ENCODE measurements around the gene CHKA.
A peak's percentile ranks its signal among the peaks of the same experiment; 100 is the strongest.

Gene CHKA

DNA sequence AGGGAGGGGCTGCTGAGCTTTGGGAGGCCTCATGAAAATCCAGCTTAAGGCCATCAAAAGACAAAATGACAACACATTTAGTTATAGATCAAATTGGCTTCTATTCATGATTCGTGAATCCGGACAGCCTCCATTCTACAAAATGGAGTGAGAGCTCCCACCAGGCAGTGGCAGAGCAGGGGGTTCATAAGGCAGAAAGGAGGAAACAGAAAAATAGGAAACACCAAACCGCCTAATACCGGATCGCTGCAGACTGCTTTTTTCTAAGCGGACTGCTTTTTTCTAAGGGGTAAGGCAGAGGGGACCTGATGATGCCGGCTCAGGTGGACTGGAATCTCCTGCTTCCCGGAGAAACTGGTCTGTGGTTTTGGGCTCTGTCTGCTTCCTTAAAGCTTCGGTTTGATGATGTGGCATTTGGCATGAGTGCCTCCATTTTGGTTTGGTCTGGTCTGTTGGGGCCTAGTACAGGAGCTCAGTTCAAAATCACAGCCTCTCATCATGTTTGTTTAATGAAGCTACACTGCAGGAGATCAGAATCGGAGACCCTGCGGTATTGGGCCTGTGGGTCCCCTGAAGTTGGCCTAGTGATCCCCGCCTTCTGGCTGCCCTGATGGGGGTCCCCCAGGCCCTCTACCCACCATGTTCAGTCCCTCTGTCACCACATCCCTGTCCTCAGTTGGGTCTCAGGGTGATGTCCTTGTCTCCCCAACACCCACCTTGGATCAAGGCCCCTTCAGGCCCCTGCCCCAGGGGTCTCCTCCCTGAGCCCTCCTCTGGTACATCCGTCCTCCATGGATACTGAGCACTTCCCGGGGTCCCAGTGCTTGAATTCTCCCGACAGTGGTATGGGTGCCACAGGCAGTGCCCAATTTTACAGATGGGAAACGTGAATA is 109.9 kb downstream of the CHKA start:
- CTCF ChIA-PET: interaction anchor here (1.3 kb wide), 1 partner anchor 198 kb away, joined by 5 read pairs; no protein-coding TSS in a partner anchor
- Mint-ChIP-seq H3K36me3 (no peaks in the 10 kb centered on the region), H3K4me3 (no peak overlapping the region), H3K27me3 (peaks cover 18% of the 10 kb centered on the region), H3K4me1 (peaks cover 14% of the 10 kb centered on the region), H3K9me3 (no peaks in the 10 kb centered on the region), H3K27ac (no peak overlapping the region)
- no peak for DNase-seq

DNA sequence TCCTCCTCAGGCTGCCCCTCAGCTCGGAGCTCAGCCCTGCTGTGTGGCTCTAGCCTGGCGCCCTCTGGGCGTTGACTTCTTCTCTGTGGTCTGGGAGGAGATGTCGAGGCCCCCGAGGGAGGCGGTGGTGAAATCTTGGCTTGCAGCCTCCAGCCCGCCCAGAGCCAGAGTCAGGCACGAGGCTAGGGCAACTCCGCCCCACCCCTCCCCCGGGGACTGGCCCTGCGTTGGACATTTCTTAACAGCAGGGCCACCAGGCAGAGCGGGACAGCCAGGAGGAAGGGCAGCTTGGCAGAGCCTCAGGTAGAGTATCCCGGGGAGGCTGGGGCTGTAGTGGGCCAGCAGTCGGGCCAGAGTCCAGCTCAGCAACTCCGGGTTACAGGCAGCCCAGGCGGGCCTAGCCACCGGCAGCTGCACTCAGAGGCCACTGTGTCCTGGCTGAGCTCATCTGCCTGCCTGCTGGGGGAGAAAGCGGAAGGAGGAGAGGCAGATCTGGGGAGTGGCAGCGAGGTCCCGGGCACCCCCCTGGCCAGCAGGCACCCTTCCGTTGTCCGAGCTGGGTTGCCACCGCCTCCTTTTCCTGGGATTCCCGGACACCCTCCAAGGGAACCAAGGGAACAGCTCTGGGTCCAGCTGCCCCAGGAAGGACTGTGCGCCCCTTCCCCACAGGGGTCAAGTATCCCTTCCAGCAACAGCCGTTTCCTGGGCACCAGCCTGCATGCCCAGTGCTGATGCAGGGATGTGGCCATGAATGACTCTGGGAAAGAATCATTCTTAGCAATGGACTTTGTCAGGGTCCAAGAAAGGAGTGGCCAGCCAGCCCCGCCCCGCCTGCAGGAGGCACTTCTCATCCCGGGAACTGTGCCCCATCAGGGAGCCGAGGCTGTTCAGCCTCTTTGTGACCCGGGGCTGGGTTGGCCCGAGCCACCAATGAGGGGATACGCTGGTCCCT is 110.8 kb downstream of the CHKA start, which contains the start of gene ALDH3B1:
TSS of gene ALDH3B1 (plus strand) at position 238 of the 952 bp plus-strand sequence. CDS start 4,971 bp downstream, outside the sequence.
- Mint-ChIP-seq H3K27ac (no peak within 1 kb of the TSS), H3K36me3 (no peaks in the 10 kb centered on the region), H3K9me3 (no peaks in the 10 kb centered on the region), H3K27me3 (peaks cover 18% of the 10 kb centered on the region), H3K4me3 (no peak within 1 kb of the TSS), H3K4me1 (peaks cover 14% of the 10 kb centered on the region)
- CTCF ChIA-PET: interaction anchor here (1.1 to 2.0 kb wide), 4 partner anchors 20 to 199 kb away, joined by 3 to 5 read pairs (median 4); partner anchors contain the start of gene NDUFS8
- DNase-seq: no peak

DNA sequence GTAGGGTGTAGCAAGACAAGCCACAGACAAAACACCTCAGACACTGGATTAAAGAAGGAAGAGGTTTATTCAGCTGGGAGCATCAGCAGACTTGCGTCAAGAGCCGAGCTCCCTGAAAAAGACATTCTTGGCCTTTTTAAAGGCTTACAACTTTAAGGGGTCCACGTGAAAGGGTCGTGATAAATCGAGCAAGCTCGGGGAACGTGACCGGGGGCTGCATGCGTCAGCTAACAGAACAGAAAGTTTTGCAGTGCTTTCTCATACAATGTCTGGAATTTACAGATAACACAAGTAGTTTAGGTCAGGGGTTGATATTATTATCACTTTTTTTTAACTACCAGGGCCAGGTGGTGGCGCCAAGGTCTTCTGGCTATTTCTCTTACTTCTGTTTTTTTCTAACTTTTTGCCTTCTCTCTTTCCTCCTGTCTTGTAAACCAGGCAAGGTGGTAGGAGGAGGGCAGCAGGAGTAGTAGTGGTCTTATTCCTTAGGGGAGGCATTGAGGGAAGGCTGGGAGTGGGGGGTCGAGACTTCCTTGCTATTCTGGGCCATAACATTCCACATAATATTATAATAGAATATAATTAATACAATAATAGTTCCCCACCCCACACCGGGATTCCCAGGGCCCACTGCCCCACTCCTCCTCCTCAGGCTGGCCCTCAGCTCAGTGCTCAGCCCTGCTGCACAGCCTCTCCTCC is 111.6 kb downstream of the CHKA start:
- Mint-ChIP-seq H3K4me1 (peaks cover 20% of the 10 kb centered on the region), H3K27me3 (peaks cover 24% of the 10 kb centered on the region), H3K36me3 (no peaks in the 10 kb centered on the region), H3K9me3 (no peaks in the 10 kb centered on the region), H3K4me3 (no peak overlapping the region), H3K27ac (no peak overlapping the region)
- DNase-seq: peak; percentile 41
- CTCF ChIA-PET: interaction anchor here (0.6 to 2.0 kb wide), 5 partner anchors 21 to 200 kb away, joined by 3 to 5 read pairs (median 4); partner anchors contain the start of gene NDUFS8

DNA sequence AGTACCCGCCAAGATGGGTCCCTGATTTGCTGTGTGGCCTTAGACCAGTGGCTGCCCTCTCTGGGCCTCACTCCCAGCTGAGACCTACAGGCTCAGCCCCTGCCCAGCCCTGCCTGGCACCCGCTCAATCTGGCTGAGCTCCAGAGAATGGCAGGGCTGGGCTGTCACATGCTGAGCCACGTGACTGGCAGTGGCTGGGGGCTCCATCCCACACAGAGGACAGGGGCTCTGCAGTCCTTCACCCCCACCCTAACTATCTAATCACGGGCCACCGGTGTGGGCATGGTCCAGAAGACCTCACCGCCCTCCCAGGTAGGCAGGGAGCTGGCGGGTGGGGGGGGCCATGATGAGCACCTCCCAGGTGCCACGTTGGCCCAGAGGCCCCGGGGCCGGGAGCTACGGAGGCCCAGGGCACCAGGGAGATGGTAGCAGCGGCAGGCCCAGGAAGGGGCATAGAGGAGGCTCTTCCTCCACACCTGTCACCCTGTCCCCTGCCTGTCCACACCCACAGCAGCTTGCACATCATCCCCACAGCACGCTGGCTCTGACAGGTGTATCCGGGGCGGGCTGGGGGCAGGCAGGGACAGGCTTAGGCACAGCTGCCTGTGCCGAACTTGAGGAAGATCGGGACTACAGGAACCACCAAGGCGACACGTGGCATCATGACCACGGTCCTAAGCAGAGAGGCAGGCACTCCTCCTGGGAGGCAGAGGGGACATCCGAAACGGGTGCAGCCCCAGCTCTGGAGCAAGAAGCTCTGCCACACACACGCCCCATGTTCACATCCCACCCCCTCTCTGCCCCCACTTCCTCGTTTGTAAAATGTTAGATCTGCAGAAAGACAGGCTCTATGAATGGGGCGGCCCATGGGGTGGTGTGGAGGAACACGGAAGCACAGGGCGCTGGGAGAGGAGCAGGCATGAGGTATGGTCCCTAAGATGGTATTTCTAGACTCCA is 112.5 kb downstream of the CHKA start:
- no peak for DNase-seq
- peaks cover 25% of the 10 kb centered on the region for H3K4me1 Mint-ChIP-seq
- H3K27me3 Mint-ChIP-seq: peaks cover 24% of the 10 kb centered on the region
- no peaks in the 10 kb centered on the region for H3K36me3 Mint-ChIP-seq
- no peaks in the 10 kb centered on the region for H3K9me3 Mint-ChIP-seq
- CTCF ChIA-PET: interaction anchor here (0.6 to 2.0 kb wide), 4 partner anchors 22 to 200 kb away, joined by 3 to 5 read pairs (median 4); partner anchors contain the start of gene NDUFS8
- no peak overlapping the region for H3K27ac Mint-ChIP-seq
- H3K4me3 Mint-ChIP-seq: no peak overlapping the region

DNA sequence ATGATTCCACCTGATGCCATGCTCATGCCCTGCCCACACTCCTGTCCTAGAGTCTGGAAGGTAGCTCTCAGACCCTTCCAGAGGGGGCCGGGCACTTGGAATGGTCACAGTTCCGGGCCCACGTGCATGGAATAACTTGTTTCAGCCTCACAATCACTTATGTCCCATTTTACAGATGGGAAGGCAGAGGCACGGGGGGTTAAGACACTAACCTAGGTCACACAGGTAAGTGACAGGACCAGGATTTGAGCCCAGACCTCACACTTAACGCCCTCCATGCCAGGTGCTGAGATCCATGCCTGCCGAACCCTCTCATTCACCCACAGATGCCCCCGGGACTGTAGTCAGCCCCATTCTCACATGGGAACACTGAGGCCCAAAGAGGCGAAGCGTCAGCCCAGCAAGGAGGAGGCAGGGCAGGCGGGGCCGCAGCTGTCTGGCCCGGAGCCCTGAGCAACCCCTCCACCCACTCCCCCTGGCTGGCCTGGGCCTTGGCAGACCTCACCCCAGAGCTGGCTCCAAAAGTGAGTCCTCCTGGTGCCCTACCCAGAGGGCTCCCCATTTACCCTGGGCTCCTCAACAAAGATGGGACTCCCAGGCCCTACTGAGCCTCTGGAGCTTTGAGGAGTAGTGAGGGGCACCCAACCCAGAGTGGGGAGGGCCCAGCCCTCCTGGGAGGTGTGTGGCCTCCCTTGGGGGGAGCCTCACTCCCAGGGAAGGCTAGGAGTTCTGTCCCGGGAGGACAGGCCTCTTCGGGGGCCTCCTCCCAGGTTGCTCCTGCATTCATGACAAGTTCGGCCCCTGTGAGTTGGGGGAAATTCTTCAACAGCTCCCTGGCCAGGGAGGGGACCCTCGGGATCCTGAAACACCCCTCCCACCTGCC is 113.4 kb downstream of the CHKA start:
- CTCF ChIA-PET: no interaction called here
- peaks cover 28% of the 10 kb centered on the region for H3K27me3 Mint-ChIP-seq
- no peaks in the 10 kb centered on the region for H3K9me3 Mint-ChIP-seq
- no peak for DNase-seq
- H3K4me1 Mint-ChIP-seq: peaks cover 30% of the 10 kb centered on the region
- H3K27ac Mint-ChIP-seq: no peak overlapping the region
- no peaks in the 10 kb centered on the region for H3K36me3 Mint-ChIP-seq
- no peak overlapping the region for H3K4me3 Mint-ChIP-seq

DNA sequence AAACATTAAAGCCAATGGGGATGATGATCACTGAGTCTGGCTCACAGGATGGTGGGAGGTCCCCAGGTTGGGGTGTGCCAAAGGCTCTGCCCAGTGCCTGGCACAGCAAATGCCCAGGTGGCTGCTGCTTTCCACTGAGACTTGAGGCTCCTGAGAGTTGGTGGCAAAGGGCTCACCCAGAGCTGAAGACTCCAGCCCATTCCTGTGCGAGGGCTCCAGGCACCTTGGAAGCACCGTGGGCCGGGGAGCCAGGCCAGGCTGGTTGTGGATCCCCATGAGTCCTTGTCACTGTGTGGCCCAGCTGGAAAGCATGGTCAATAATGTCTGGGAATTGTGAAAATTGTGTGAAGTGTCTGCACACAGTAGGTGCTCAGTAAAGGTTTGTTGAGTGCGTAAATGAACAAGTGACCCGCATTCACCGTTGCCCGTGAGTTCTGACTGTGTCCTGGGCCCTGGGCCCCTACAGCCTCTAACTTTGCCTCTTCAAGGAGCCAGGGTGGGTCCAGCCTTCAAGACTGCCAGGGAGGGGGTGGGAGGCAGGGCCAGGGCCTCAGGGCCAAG is 114.5 kb downstream of the CHKA start:
- CTCF ChIA-PET: no interaction called here
- Mint-ChIP-seq H3K36me3 (no peaks in the 10 kb centered on the region), H3K27ac (no peak overlapping the region), H3K4me3 (no peak overlapping the region), H3K27me3 (peaks cover 29% of the 10 kb centered on the region), H3K9me3 (no peaks in the 10 kb centered on the region), H3K4me1 (peaks cover 38% of the 10 kb centered on the region)
- no peak for DNase-seq

DNA sequence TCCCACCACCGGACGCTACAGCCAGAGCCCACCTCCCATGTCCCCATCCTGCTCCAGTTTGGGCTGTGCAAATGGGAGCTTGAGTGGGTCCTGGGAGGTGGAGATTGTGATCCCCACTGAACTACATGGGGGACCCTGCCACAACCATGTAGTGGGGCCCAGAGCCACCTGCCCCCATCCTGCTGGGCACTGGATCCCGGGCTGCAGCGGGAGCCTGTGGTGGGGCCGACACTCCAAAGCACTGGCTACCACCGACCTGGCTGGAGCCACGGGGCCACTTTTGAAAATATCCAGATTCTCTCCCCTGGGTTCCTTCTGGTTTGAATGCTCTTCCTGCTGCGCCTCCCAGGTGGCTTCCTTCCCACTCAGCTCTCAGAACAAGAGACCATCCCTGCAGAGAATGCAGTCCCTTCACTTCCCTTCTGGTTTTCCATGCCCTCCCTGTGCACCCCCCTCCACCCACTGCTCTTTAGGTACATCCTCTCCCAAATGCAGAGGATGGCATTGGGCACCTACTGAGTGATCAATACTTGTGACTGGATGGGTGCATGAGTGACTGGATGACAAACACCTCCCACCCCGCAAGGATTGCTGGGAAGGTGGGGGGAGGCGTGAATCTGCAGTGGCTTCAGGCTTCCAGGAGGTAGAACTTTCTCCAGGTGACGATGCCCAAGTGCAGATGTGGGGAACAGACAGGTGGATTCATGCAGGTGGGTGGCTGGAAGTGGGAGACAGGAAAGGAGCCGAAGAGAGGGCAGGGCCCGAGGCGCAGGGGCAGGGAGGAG is 116.4 kb downstream of the CHKA start:
- H3K4me1 Mint-ChIP-seq: peaks cover 41% of the 10 kb centered on the region
- H3K4me3 Mint-ChIP-seq: peak overlapping the region; percentile 83
- DNase-seq: no peak
- CTCF ChIA-PET: interaction anchor here (1.2 kb wide), 1 partner anchor 11 kb away, joined by 3 read pairs; no protein-coding TSS in a partner anchor
- H3K9me3 Mint-ChIP-seq: no peaks in the 10 kb centered on the region
- peak overlapping the region; percentile 79 for H3K27ac Mint-ChIP-seq
- H3K36me3 Mint-ChIP-seq: no peaks in the 10 kb centered on the region
- H3K27me3 Mint-ChIP-seq: peaks cover 21% of the 10 kb centered on the region

DNA sequence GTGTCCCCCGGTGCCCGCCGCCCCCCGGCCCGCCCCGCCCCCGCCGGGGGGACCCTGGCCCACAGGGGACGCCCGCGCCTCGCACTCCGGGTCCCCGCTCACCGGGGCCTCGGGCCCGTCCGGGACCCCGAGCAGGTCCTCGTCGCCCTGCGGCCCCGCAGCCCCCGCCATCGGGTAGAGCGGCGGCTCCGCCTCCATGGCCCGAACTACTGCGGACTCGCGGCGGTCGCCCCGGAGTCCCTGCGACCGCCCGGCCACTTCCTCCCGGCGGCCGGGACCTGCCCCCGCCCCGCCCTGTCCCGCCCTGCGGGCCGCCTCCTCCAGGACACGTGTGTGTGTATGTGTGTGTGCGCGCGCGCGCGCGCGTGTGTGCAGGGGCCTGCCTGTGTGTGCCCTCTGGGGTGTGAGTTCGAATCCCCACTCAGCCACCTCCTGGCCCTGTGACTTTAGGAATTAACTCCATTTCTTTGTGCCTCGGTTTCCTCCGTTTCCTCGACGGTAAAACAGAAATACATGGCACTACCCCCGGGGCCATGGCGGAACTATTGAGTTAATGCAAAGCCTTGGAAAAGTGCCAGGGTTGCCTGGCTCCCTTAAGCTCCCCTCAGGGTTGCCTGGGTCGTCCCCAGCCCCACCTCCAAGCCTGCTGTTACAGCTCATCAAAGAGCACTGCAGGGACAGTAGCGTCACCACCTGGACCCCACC is 117.2 kb downstream of the CHKA start, which contains the start of gene UNC93B1:
TSS of gene UNC93B1 (minus strand) at position 252 of the 705 bp plus-strand sequence. CDS start at position 198, 54 bp downstream.
- Mint-ChIP-seq H3K4me3 (peak within 1 kb of the TSS; percentile 83), H3K27ac (peak within 1 kb of the TSS; percentile 79), H3K9me3 (no peaks in the 10 kb centered on the region), H3K36me3 (no peaks in the 10 kb centered on the region), H3K27me3 (peaks cover 15% of the 10 kb centered on the region), H3K4me1 (peaks cover 33% of the 10 kb centered on the region)
- CTCF ChIA-PET: interaction anchor here (1.2 to 1.7 kb wide), 2 partner anchors 10 kb away, joined by 3 to 4 read pairs; no protein-coding TSS in a partner anchor
- peak; percentile 92 for DNase-seq

DNA sequence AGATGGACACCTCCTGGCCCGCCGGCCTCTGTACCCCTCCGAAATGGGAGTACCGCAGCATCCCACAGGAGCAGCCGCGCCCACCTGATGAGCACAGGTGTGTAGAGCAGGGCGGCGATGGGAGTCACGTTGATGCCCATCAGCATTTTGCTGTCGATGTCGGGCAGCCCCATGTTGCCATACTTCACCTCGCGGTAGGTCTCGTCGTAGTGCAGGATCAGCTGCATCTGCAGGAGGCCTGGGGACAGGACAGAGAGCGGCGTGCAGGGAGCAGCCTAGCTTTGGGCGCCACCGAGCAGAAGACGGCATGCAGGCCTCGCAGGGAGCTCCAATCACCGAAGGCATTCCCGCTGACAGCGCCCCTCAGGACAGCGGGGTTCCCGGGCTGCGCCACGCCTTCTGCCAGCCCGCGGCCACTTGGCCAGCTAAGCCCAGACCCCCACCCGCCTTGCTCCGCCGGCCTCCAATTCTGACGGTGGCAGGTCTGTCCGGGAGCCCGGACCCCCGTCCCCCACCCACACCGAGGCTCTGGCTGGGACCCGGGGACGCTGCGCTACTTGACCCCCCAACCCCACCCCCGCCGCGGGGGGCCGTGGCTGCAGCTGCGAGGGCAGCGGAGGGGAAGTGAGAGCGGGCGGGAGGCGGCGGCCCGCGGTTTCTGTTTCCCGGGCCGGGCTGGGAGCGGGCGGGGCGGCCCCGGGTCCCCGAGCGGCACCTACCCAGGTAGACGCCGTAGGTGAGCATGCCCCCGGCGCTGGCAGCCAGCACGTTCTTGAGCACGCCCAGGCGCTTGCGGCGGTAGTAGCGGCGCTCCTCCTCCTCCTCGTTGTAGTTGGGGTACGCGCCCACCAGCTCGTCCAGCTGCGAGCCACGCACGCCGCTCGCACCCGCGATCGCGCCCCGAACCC is 118.0 kb downstream of the CHKA start:
- DNase-seq: peak; percentile 69

More for the DNA sequence above, 118.0 kb downstream of the CHKA start:
- no peaks in the 10 kb centered on the region for H3K36me3 Mint-ChIP-seq
- H3K27ac Mint-ChIP-seq: peak overlapping the region; percentile 73
- H3K9me3 Mint-ChIP-seq: no peaks in the 10 kb centered on the region
- peaks cover 38% of the 10 kb centered on the region for H3K4me1 Mint-ChIP-seq
- CTCF ChIA-PET: interaction anchor here (1.7 kb wide), 1 partner anchor 9 kb away, joined by 4 read pairs; no protein-coding TSS in a partner anchor
- H3K4me3 Mint-ChIP-seq: peak overlapping the region; percentile 83
- H3K27me3 Mint-ChIP-seq: peaks cover 11% of the 10 kb centered on the region
